Heart right ventricle (tissue), 16 donors: ENCODE data around the gene PLCB4. TPM values are rescaled to one million over a fixed set of nuclear protein-coding genes. Genes with fewer than 3 reads are reported as not detected.

ENCODE experiments used
- ATAC-seq, 8 donors: fragments of 200-7000 bp; cut with Tn5 transposase; one replicate each; pipeline ENCODE4 v1.9.1; 2020; ENCODE audit warnings: mild to moderate bottlenecking in 8 of 8, moderate library complexity in 8 of 8, moderate number of reproducible peaks in 1 of 8
- DNase-seq, 2 donors: peaks; one replicate each; pipeline ENCODE4 v3.0.0-alpha.2; 2020
- H3K27ac ChIP-seq, 10 donors: fragments of 200-600 bp; sonication (generic) in 2 of 10; one replicate each; pipeline versions ENCODE4 v1.5.0 to v1.8.0; 2020 to 2022; ENCODE audit warnings: mild to moderate bottlenecking in 3 of 10
- H3K27me3 ChIP-seq, 7 donors: fragments of 200-600 bp; one replicate each; pipeline ENCODE4 v1.8.0; 2021 to 2022; ENCODE audit warnings: mild to moderate bottlenecking in 2 of 7
- H3K36me3 ChIP-seq, 9 donors: fragments of 200-600 bp; sonication (generic) in 1 of 9; one replicate each; pipeline versions ENCODE4 v1.5.0 to v1.8.0; 2020 to 2022; ENCODE audit warnings: mild to moderate bottlenecking in 2 of 9
- H3K4me1 ChIP-seq, 9 donors: fragments of 200-600 bp; sonication (generic) in 1 of 9; one replicate each; pipeline versions ENCODE4 v1.5.0 to v1.8.0; 2020 to 2022; ENCODE audit warnings: mild to moderate bottlenecking in 4 of 9
- H3K4me3 ChIP-seq, 10 donors: fragments of 200-600 bp; sonication (generic) in 2 of 10; one replicate each; pipeline versions ENCODE4 v1.5.0 to v1.8.0; 2020 to 2022; ENCODE audit warnings: mild to moderate bottlenecking in 7 of 10, moderate library complexity in 2 of 10
- H3K9me3 ChIP-seq, 11 donors: fragments of 200-600 bp in 10 of 11; sonication (generic) in 2 of 11; one replicate each; pipeline versions ENCODE4 v1.5.0 to v1.8.0; 2013 to 2022; ENCODE audit warnings: mild to moderate bottlenecking in 2 of 11, control low read depth in 1 of 11, moderate library complexity in 1 of 11
- CTCF ChIP-seq, 9 donors: fragments of 200-600 bp; sonication (generic) in 2 of 9; IDR thresholded peaks; one replicate each; pipeline versions ENCODE4 v1.5.0 to v1.8.0; 2021 to 2022; ENCODE audit warnings: antibody characterized with exemption in 9 of 9, mild to moderate bottlenecking in 5 of 9, moderate library complexity in 1 of 9
- WGBS, 2 donors: extraction: QIAGEN DNeasy Blood & Tissue Kit; methylation state at CpG; one replicate each; pipeline ENCODE4 v1.1.7; 2013; ENCODE audit warnings: inconsistent platforms in 1 of 2; 5-methylcytosine and 5-hydroxymethylcytosine counted together
- intact Hi-C, 10 donors: fragments of 100-400 bp; cut with DNase I; formaldehyde crosslinking; loops; one replicate each; pipeline versions ENCODE4 v1.11.1 to v1.14.2; 2022
- polyA plus RNA-seq, 2 donors: library from polyadenylated mRNA; stranded (reverse); fragments of 200-250 nt; gene quantifications; one replicate each; pipeline ENCODE4 v1.2.3, GENCODE V29; 2013
- total RNA-seq, 10 donors: library from RNA; stranded (reverse); fragmentation: NEBNext Ultra II Directional in 3 of 10; extraction: Animal tissue kit (Norgen Biotek cat#: 25700) in 3 of 10; gene quantifications; one replicate each; pipeline versions ENCODE4 v1.2.1 to v1.2.4, GENCODE V29; 2021 to 2023
- donor health status: Arrhythmogenic right ventricular cardiomyopathy.
- donor health status: ischemic (EF 13 %, LVEDD 7.1; RV severe dilation, severe dysfunction).
- donor health status: healthy with polysubstance abuse.
- donor health status: DM: no; HTN: yes; CAD: no.
- donor health status: DM: no; HTN: no; CAD: no.
- donor health status: ischemic (EF 25% LVEDD 6.9; RV normal size, moderate dysfunction).
- donor health status: ischemic (EF 25% LVEDD 5.7; RV mildly dilated, moderate dysfunction).
- donor health status: healthy.
- donor health status: DM: yes; HTN: yes; CAD: no.
- donor health status: Ischemic cardiomyopathy.
- donor health status: ischemic (EF 35%, LVEDD 5.7; RV mildly dilated, moderate dysfunction).
- donor health status: nonischemic (EF 11% LVEDD 7.7; RV severe dilation, severe dysfunction).
- donor health status: DM: yes; HTN: yes; CAD: no.
- donor health status: PGD.
- donor health status: ischemic (EF 29% LVEDD 5.4; RV normal size, mild dysfunction).
- donor health status: nonischemic (EF 23%, LVEDD 6.1; RV moderate dilation, normal function).

Gene PLCB4
- total and polyA plus RNA-seq, 12 donors: 3.6 to 33.3 (median 28.4) TPM

- no peak overlapping the region for H3K27ac ChIP-seq
Measured at GRCh38 chr20:9367746-9368145, 298.9 kb downstream of the PLCB4 start.

GRCh38 chr20:9368893-9369292 lies 300.0 kb downstream of the PLCB4 start:
- Histone ChIP-seq H3K4me1 (peaks cover 0 to 19% (median 10%) of the 10 kb centered on the region in 9 donors), H3K9me3 (no peaks in the 10 kb centered on the region), H3K27me3 (no peaks in the 10 kb centered on the region), H3K4me3 (no peak overlapping the region), H3K36me3 (peaks cover 0 to 73% (median 11%) of the 10 kb centered on the region in 9 donors), H3K27ac (no peak overlapping the region)
- intact Hi-C loops: loop anchor here in 4 of 10 donors (10.0 kb wide), 5 partner anchors 424 to 614 kb away; no protein-coding TSS in a partner anchor
- no peak for TF ChIP-seq CTCF (IDR thresholded peaks at IDR 0.05)
- DNase-seq (no peak), ATAC-seq (no peak)
- 68 to 72% methylated on average over 4 of the region's 4 CpGs for WGBS, 2 donors

More at GRCh38 chr20:9367746-9368145, 298.9 kb downstream of the PLCB4 start:
- intact Hi-C loops: loop anchor here in 4 of 10 donors (10.0 kb wide), 5 partner anchors 423 to 613 kb away; no protein-coding TSS in a partner anchor
- DNase-seq (no peak), ATAC-seq (no peak)
- WGBS, 2 donors: 69 to 71% methylated on average over 2 of the region's 2 CpGs
- H3K9me3 ChIP-seq: no peaks in the 10 kb centered on the region
- no peak for TF ChIP-seq CTCF (IDR thresholded peaks at IDR 0.05)
- H3K36me3 ChIP-seq: peaks cover 0 to 81% (median 13%) of the 10 kb centered on the region in 9 donors
- H3K4me1 ChIP-seq: peaks cover 0 to 8% (median 0%) of the 10 kb centered on the region in 9 donors
- no peak overlapping the region for H3K4me3 ChIP-seq
- H3K27me3 ChIP-seq: no peaks in the 10 kb centered on the region

- 71 to 82% methylated on average over 4 of the region's 4 CpGs for WGBS, 2 donors
- H3K9me3 ChIP-seq: no peaks in the 10 kb centered on the region
- H3K27me3 ChIP-seq: no peaks in the 10 kb centered on the region
- peaks cover 0 to 69% (median 7%) of the 10 kb centered on the region in 9 donors for H3K36me3 ChIP-seq
- H3K4me1 ChIP-seq: peaks cover 0 to 26% (median 13%) of the 10 kb centered on the region in 9 donors
- intact Hi-C loops: loop anchor here in 4 of 10 donors (10.0 kb wide), 5 partner anchors 425 to 615 kb away; no protein-coding TSS in a partner anchor
- DNase-seq (no peak), ATAC-seq (no peak)
- no peak for TF ChIP-seq CTCF (IDR thresholded peaks at IDR 0.05)
- no peak overlapping the region for H3K27ac ChIP-seq
- no peak overlapping the region for H3K4me3 ChIP-seq
Measured at GRCh38 chr20:9369557-9369956, 300.7 kb downstream of the PLCB4 start.

- H3K4me1 ChIP-seq: peaks cover 0 to 42% (median 13%) of the 10 kb centered on the region in 9 donors
- no peak for TF ChIP-seq CTCF (IDR thresholded peaks at IDR 0.05)
- intact Hi-C loops: loop anchor here in 1 of 10 donors (10.0 kb wide), 1 partner anchor 589 kb away; no protein-coding TSS in a partner anchor
- WGBS, 2 donors: 70 to 74% methylated on average over 5 of the region's 5 CpGs
- peaks cover 0 to 70% (median 0%) of the 10 kb centered on the region in 9 donors for H3K36me3 ChIP-seq
- ATAC-seq: no peak
- no peaks in the 10 kb centered on the region for H3K9me3 ChIP-seq
- H3K4me3 ChIP-seq: no peak overlapping the region
- H3K27ac ChIP-seq: peak overlapping the region in 3 of 10 donors; percentile 15 to 38 (median 32)
- no peaks in the 10 kb centered on the region for H3K27me3 ChIP-seq
- DNase-seq: no peak
Measured at GRCh38 chr20:9374072-9374471, 305.2 kb downstream of the PLCB4 start.
